Measurements from ENCODE around the gene WWP2.

GRCh38 chr16:69724414-69724873 lies 37.7 kb upstream of the WWP2 start:
- no peak for TF ChIP-seq CTCF (IDR thresholded peaks at IDR 0.05)
- no peak for TF ChIP-seq POLR2A (IDR thresholded peaks at IDR 0.05)

Measured in body of pancreas (tissue), 4 donors.